ENCODE data around the gene AGAP4.
"Not testable (repeated sequence)": the region's sequence is repeated elsewhere in the genome, so short reads cannot be mapped to it uniquely, and the experiment has no call there.

DNA sequence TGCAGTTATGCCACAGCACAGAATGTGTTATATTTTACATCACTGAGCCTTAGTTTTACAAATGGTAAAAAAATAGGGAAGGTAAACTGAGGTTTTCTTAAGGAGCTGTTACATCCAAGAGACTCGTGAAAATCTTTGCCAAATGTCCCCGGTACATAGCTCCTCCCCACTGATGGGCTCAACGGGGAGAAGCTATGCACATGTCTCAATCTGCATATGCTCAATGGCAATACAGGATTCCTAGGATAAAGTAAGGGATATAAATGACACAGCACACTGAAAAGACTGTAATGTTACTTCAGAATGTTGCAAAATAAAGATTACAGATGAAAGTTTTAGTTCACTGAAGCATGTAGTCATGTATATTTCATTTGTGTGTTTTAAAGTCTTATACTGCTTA, 17.0 kb upstream of the AGAP4 start:
- TF ChIP-seq, protein P1, sequence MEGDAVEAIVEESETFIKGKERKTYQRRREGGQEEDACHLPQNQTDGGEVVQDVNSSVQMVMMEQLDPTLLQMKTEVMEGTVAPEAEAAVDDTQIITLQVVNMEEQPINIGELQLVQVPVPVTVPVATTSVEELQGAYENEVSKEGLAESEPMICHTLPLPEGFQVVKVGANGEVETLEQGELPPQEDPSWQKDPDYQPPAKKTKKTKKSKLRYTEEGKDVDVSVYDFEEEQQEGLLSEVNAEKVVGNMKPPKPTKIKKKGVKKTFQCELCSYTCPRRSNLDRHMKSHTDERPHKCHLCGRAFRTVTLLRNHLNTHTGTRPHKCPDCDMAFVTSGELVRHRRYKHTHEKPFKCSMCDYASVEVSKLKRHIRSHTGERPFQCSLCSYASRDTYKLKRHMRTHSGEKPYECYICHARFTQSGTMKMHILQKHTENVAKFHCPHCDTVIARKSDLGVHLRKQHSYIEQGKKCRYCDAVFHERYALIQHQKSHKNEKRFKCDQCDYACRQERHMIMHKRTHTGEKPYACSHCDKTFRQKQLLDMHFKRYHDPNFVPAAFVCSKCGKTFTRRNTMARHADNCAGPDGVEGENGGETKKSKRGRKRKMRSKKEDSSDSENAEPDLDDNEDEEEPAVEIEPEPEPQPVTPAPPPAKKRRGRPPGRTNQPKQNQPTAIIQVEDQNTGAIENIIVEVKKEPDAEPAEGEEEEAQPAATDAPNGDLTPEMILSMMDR (IDR thresholded peaks at IDR 0.05; ENCODE audit: insufficient read depth, low read depth, low read length): not testable (repeated sequence)
- TF ChIP-seq EZH2 (IDR thresholded peaks at IDR 0.05; ENCODE audit: insufficient read depth, low read length): not testable (repeated sequence)

Data from astrocyte (in vitro differentiated cells and primary cell).